CMK (cell line): Measurements from ENCODE around the gene TRABD2A.
"Not testable (repeated sequence)": the region's sequence is repeated elsewhere in the genome, so short reads cannot be mapped to it uniquely, and the experiment has no call there.

ENCODE experiments used
- DNase-seq: peaks from one replicate; pipeline ENCODE4 v3.0.0-alpha.2; 2010; ENCODE audit warnings: low read depth

The TRABD2A gene, protein sequence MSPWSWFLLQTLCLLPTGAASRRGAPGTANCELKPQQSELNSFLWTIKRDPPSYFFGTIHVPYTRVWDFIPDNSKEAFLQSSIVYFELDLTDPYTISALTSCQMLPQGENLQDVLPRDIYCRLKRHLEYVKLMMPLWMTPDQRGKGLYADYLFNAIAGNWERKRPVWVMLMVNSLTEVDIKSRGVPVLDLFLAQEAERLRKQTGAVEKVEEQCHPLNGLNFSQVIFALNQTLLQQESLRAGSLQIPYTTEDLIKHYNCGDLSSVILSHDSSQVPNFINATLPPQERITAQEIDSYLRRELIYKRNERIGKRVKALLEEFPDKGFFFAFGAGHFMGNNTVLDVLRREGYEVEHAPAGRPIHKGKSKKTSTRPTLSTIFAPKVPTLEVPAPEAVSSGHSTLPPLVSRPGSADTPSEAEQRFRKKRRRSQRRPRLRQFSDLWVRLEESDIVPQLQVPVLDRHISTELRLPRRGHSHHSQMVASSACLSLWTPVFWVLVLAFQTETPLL

DNA sequence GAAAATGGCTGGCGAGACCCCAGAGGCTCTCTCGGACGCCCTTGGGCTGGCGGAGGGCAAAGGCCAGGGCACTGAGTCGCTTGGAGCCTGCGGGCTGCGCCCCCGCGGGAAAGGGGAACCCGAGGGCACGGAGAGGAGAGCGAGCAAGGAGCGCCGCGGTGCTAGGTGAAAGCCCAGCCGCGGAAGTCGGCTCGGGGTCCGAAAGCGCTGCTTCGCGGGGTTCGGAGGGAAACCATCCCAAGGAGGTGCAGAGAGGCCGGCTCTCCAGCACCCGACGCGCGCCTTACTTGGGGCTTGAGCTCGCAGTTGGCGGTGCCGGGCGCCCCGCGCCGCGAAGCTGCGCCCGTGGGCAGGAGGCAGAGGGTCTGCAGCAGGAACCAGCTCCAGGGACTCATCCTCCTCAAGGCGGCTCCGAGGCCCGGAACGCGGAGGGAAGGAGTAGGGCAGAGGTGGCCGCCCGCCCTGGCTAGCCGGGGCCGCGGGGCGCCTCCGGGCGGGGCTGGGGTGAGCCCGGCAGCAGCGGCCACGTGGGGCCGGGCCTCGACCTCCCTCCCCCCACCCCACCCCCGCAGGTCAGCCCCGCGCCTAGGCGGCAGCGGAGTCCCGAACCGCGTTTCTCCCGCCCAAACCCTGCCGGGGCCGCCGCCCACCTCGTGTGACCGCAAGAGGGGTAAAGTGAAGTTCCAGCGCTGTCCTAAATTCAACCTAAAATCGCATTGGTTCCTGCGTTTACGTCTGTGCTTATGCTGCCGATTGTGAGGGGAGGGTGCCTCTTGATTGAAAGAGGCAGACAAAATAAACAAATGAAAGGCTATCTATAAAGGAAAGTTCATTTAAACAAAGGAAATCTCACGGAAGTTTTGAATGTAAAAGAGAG, at the start of gene TRABD2A:
TSS of gene TRABD2A (minus strand) at position 440 of the 877 bp plus-strand sequence. CDS start at position 395, 45 bp downstream.
- no peak for DNase-seq

DNA sequence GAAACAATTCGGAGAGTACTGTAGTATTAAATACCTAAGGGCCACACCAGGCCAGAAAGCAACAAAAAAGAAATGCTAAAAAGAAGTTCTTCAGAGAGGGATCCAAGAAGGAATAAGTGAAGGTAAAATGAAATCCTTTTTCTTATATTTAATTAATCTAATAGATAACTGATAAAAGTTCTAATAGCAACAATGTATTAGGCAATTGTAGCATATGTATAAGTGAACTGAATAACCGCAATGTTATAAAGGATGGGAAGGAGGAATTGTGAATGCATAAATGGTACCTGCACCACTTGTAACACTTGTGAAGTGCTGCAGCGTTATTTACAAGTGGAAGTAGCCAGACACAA, 46.4 kb upstream of the TRABD2A start:
- no peak for DNase-seq

DNA sequence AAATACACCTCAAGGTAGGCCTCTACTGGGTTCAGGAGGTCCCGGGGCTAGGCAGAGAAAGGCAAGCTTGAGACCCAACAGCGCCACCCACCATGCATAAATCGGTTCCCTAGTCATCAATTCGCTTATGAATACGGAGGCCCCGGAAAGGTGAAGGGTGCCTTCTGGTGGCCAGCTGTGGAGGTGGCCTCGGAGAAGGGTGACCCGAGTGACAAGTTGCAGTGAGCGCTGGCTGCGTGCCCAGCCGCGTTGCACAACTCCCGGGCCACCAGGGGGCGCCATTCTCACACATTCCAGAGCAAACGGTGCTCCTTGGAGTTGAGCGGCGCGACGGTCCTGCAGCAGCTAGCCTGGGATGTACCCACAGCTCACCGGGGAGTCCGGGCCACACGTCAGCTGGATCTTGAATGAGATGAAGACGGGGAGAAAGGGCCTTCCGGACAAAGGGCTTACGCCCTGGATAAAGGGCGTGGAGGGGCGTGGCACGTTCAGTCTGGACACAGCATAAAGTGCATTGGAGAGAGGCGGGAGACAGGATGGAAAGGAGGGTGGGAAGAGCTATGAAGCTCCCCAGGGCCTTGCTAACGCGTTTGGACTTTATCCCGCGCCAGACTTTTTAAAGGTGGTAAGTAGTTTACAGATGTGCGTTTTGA, 45.0 kb upstream of the TRABD2A start:
- peak; percentile 95 for DNase-seq

DNA sequence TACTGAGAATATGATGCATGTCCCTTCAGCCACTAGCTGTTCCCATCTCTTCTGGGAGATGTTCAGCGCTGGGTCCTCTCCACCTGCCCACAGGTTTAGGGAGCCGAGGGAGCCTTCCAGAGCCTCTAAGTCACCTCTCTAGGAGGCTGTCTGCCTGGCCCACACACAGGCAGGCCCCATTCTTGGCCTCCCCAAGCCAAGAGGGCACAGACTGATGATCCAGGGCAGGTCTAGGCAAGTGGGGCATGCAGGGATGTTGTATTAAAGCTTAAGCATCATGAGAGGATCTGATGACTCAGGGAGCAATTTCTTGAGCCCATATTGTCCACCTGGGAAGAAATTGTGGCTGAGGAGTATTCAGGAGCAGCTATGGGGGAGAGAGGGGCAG, 44.4 kb upstream of the TRABD2A start:
- DNase-seq, result no peak

DNA sequence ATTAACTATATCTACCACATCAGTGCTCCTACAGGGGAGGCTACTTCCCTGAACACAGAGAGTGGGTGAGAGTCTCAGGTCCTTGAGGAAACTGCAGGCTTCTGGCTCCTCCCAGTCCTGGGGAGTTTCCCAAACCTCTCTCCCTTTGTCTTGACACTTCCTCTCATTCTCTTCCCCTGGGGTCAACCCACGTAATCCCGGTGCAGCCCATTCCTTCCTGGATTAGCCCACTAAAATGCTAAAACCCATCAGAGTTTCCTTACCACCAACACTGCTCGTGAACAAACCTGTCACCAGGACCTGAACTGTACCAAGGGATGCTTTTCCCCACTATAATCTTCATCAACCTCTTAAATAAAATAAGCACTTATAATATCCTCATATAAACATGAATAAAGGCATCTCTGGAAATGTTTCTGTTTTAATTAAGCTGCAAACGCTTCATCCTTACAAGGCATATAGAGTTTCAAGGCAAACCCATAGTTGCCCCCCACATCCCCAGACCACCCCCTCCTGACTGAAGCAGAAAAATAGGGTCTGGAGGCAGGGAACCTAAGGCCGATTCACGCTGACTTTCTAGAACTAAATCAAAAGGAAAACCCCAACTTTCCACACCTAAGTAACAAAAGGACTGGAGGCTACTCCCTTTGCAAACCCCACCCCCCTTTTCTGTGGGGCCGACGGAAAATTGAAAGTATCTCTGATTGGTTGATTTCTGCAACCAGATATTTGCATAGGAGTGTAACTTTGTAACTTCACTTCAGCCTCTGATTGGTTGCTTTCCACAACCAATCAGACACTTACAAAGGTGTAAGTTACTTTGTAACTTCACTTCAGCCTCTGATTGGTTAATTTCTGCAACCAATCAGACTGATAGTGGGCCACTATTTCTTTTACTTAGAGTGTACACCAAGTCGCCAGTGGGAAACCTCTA, 43.6 kb upstream of the TRABD2A start:
- peak; percentile 71 for DNase-seq

DNA sequence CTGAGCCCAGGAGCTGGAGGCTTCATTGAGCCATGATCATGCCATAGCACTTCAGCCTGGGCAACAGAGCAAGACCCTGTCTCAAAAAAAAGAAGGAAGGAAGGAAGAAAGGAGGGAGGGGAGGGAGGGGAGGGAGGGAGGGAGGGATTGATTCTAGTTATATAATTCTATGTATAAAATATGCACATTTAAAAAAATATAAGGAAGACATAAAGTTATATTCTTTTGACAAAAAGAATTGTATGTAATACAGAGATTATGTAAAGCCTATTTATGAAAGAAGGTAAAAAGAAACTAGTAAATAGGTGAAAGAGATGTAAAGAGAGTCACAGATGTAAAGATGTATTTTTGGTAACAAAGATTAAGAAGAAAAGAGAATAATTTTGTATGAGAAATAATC, 42.1 kb upstream of the TRABD2A start:
- DNase-seq, result no peak

DNA sequence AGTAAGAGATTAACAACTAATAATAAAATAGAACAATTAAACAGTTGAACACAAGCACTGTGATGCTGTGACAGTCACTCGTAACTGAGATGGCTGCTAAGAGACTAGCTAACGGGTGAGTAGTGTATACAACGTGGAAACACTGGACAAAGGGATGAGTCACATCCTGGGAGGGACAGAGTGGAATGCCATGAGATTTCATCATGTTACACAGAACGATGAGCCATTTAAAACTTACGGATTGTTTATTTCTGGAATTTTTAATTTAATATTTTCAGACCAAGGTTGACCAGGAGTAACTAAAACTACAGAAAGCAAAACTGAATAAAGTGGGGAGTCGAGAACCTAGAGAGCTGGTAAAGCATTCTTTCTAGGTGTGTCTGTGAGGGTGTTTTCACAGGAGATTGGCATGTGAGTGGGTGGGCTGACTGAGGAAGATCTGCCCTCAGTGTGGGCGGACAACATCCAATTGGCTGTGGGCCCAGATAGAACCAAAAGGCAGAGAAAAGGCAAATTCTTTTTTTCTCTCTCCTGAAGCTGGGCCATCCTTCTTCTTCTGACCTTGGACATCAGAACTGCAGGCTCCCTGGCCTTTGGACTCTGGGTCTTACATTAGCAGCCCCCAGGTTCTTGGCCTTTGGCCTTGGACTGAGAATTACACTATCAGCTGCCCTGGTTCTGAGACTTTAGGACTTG, 39.1 kb upstream of the TRABD2A start:
- no peak for DNase-seq

DNA sequence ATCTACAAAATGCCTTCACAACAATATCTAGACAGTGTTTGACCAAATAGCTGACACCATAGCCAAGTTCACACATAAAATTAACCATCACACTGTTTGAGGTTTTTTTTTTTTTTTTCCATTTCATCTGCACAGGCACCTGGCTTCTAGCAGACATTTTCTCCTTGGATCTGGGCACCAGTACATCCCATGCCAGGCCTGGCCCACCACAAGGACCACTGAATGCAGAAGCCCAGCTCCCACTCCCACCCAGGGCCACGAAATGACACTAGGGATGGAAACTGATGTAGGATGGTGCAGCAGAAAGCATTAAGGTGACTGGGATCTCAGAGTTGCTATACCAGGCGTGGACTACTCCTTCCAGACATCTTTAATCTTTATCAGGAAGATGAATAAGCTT, 37.5 kb upstream of the TRABD2A start:
- DNase-seq, result no peak

DNA sequence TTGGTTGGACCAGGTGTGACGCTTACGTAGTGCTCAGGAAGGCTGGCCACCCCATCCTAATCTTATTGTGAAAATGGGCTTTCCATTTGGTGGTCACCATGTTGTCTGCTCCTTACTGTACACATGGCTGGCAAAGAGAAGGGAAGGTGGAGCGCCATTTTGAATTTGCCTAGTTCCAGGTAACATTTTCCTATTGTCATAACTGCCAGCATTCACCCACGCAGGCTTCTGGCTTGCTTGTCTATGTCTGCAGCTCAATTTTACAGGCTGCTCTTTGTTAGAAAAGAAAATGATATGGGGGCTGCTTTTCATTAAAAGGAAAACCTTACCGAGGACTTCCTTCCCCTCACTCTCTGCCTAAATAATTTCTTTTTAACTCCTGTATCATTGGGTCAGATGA, 36.9 kb upstream of the TRABD2A start:
- DNase-seq, result not testable (repeated sequence)

DNA sequence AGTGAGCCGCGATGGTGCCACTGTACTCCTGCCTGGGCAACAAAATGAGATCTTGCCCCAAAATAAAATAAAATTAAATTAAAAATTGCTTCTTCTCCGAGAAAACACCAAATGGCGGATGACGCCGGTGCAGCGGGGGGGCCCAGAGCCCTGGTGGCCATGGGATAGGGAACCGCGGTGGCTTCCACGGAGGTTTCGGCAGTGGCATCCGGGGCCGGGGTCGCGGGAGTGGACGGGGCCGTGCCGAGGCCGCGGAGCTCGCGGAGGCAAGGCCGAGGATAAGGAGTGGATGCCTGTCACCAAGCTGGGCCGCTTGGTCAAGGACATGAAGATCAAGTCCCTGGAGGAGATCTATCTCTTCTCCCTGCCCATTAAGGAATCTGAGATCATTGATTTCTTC, 34.8 kb upstream of the TRABD2A start:
- not testable (repeated sequence) for DNase-seq

DNA sequence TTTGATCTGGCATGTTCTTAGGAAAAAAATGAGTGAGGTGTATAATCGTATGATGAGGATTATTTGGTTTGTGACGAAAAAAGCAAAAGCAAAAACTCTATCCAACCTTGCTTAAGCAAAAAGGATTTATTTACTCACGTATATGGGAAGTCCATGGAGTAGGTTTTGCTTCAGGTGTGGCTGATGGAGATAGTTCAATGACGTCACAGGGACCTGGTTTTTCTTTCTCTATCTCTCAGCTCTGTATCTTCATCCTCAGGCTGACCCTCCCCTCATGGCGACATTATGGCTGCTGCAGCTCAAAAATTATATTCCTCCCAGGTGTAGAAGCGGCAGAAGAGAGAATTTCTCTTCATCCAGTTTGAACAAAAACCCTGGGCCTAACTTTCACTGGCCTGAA, 33.5 kb upstream of the TRABD2A start:
- no peak for DNase-seq

DNA sequence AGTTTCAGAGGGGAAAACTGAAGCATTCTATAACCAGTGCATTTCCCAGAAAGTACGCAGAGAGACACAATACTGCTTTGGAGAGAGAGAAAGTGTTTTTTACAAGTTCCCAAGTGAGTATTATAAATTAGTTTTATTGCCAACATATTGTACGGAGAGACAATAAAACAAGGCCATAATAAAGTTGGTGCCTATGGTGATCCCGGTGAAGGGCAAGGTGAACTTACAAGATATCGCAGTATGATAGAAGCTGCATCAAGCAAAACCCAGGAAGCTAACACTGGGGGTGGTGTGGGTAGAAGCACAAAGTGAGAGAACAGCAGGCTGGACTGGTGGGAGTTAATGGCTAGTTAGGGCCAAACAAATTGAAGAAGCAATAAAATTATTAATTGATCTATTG, 32.1 kb upstream of the TRABD2A start:
- DNase-seq, result no peak

DNA sequence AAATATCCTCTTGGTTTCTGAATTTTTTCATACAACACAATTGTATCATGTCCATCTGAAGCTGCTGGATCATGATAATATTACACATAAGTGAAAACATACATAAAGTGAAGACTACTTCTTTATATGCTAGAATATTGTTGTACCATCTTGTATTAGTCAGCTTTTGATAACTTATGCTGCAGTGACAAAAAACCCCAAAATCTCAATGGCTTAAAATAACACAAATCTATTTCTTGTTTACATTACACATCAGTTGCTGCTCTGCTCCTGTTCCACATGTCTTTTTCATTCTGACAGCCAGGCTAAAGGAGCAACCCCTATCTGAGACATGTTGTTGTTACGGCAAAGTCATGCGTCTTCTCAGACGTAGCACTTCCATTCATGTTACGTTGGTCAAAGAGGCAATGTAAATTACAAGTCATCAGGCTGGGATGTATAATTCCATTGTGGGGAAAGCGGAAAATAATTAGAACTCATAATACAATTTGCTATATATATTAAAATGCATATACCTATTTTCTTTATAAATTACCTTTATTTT, 30.3 kb upstream of the TRABD2A start:
- no peak for DNase-seq

DNA sequence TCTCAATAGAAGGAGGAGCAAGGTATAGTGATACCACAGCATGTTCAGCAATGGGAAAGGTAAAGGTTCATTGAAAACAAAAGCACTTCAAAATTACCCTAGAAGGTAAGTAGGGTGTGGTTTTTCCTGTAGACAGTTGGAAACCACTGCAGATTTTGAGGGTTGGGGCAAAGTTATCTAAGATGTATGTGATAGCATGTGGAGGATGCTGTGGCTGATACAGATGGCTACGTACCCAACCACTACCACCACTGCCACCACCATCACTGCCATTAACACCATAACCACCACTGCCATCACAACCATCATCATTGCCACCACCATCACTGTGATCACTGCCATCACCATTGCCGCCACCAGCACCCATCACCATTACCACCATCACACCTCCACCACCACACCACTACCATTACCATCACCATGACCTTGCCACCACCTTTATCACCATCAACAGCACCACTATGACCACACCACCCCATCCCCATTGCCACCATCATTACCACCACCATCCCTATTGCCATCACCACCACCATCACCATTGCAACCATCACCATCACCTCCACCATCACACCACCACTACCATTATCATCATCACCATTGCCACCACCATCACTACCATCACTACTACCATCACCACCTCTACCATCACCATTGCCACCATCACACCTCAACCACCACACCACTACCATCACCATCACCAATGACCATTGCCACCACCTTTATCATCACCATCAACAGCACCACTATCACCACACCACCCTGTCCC, 28.2 kb upstream of the TRABD2A start:
- DNase-seq, result no peak

DNA sequence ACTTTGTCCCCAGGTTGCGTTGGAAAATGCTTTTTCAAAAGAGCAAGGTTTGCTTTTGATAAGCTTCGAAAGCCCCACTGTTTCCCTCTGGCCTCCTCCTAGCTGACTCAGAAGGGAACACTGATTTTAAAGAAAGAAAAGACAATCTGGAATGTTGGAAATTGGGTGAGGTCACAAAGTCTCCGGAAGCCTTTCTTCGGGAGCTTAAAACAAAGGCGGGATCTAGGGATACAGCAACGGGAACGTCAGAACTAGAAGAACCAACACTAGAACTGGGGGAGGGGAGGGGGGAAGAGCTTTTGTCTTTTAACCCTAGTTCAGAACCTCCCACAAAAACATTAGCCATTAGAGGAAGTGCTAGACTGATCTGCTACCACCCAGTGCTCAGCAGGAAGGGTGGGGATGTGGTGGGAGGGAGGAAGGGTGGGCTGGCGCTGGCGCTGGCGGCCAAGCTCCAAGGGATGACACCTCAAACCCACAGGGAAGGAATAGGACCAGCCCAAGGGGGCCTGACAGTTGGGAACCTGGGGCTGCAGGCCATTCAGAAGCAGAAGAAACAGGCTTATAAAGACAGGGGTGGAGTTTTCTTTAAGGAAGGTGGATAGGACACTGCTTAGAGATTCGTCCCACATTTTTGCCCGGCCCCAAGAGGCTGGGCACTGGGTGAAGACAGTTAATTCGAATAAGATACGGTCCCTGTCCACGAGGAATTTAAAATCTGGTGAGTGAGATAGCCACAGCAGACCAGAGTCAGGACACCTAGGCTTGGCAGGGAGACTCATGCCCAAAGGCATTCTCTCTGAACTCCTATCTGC, 26.2 kb upstream of the TRABD2A start:
- DNase-seq, result peak; percentile 71

DNA sequence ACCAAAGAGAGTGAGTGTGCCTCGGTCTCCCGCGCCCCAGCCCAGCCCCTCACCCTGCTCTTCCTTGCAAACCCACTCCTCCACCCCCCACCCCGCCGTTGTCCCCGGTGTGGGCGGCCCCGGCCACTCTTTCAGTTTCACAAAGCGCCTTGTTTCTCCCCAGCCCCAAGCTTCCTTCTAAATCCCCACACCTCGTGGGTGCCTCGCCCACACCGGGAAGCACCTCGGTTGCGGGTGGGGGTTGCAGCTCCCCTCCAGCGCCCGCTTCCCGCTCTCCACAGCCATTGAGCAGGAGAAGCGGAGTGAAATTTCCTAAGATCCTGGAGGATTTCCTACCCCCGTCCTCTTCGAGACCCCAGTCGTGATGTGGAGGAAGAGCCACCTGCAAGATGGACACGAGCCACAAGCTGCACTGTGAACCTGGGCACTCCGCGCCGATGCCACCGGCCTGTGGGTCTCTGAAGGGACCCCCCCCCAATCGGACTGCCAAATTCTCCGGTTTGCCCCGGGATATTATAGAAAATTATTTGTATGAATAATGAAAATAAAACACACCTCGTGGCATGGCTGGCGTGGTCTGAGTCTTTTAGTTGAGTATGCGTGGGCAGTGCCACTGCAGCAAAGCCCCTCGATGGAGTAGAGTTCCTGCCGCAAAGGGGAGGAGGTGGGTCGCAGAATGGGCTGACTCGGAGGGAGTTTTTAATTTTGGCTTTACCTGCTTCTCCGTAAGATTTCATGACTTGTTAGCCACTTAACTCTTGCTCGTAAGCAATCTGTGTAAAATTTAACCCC, 25.4 kb upstream of the TRABD2A start:
- DNase-seq, result no peak

DNA sequence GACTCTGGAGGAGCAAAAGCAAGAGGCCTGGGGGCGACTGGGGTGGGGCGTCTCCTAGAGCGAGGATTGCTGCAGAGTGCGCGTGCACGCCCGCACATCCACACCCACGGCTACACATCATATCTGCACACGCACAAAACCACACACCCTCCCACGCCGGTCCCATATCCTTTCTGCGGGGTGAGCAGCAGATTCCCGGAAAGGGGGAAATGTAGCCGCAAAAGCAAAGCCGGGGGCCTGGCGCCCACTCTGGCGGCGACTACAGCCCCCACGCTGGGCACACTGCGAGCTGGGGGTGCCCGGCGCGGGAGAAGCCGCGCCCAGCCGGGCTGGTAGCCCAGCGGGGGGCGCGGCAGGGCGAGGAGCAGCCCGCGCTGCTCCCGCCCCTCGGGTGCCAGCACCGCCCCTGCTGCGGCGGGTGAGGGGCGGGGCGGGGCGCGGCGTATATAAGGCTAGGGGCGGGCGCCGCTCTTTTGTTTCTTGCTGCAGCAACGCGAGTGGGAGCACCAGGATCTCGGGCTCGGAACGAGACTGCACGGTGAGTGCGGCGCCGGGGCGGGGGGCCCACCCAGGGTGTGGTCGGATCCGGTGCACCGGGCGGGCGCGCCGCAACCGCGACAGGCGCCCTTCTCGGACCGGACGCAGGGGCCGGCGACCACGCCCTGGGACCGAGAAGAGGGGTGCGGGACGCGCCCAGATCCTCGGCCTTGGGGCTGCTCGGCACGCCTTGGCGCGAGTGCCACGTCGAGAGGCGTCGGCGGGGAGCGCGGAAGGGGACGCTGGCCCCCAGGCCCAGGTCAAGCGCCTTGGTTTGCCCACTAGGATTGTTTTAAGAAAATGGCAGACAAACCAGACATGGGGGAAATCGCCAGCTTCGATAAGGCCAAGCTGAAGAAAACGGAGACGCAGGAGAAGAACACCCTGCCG, 24.6 kb upstream of the TRABD2A start, which contains the start of gene TMSB10:
TSS of gene TMSB10 (plus strand) at position 476 of the 927 bp plus-strand sequence.
- peak; percentile 78 for DNase-seq
